C4-2B (cell line): ENCODE data around the gene FBXO22.

Experiments used
- CTCF ChIP-seq: fragments of 450-650 bp; conservative IDR thresholded peaks from 2 replicates; pipeline ENCODE4 v1.5.1; 2017; ENCODE audit warnings: mild to moderate bottlenecking
- ZFX ChIP-seq: fragments of 450-650 bp; IDR thresholded peaks from 2 replicates; pipeline ENCODE4 v1.6.1; 2017

GRCh38 chr15:75867449-75867848 is 36.2 kb upstream of the FBXO22 start:
- TF ChIP-seq CTCF (no peak), ZFX (no peak)
